Psoas muscle (tissue), 8 donors: ENCODE measurements around the gene AMH. TPM values are rescaled to one million over a fixed set of nuclear protein-coding genes. Genes with fewer than 3 reads are reported as not detected.

Source experiments
- ATAC-seq, 4 donors: fragments of 200-7000 bp; cut with Tn5 transposase; one replicate each; pipeline ENCODE4 v1.9.1; 2020; ENCODE audit warnings: moderate library complexity in 3 of 4, mild to moderate bottlenecking in 2 of 4
- DNase-seq, 2 donors: peaks; one replicate each; pipeline ENCODE4 v3.0.0-alpha.2; 2020
- H3K27ac ChIP-seq: fragments of 200-600 bp; one replicate; pipeline ENCODE4 v1.8.0; 2022
- H3K27me3 ChIP-seq, 3 donors: fragments of 200-600 bp in 1 of 3; one replicate each; pipeline versions ENCODE4 v1.6.1 to v1.8.0; 2013 to 2022; ENCODE audit warnings: low read length in 2 of 3, mild to moderate bottlenecking in 2 of 3, moderate library complexity in 1 of 3; ENCODE audit not compliant: insufficient read depth in 3 of 3
- H3K36me3 ChIP-seq, 2 donors: fragments of 200-600 bp in 1 of 2; one replicate each; pipeline versions ENCODE4 v1.6.1 to v1.8.0; 2013 to 2022; ENCODE audit warnings: low read depth in 1 of 2, mild to moderate bottlenecking in 1 of 2, moderate library complexity in 1 of 2; ENCODE audit not compliant: insufficient read depth in 1 of 2
- H3K4me1 ChIP-seq: fragments of 200-600 bp; one replicate; pipeline ENCODE4 v1.8.0; 2022
- H3K4me3 ChIP-seq: fragments of 200-600 bp; one replicate; pipeline ENCODE4 v1.8.0; 2022; ENCODE audit warnings: mild to moderate bottlenecking
- H3K9me3 ChIP-seq: fragments of 200-600 bp; one replicate; pipeline ENCODE4 v1.8.0; 2022
- WGBS, 3 donors: extraction: QIAGEN DNeasy Blood & Tissue Kit; methylation state at CpG; one replicate each; pipeline versions ENCODE4 v1.1.6 to v1.1.7; 2013; 5-methylcytosine and 5-hydroxymethylcytosine counted together
- intact Hi-C, 2 donors: fragments of 100-400 bp; cut with DNase I; formaldehyde crosslinking; loops; one replicate each; pipeline versions ENCODE4 v1.11.0 to v1.14.2; 2022
- polyA plus RNA-seq, 3 donors: library from polyadenylated mRNA; stranded (reverse); fragments of 200-250 nt; gene quantifications; one replicate each; pipeline ENCODE4 v1.2.3, GENCODE V29; 2013
- total RNA-seq, 4 donors: library from RNA; stranded (reverse); fragmentation: NEBNext Ultra II Directional in 2 of 4; extraction: Animal tissue kit (Norgen Biotek cat#: 25700) in 2 of 4; gene quantifications; one replicate each; pipeline versions ENCODE4 v1.2.1 to v1.2.4, GENCODE V29; 2021 to 2023
- TF ChIP-seq, protein P1 (sequence below): fragments of 200-600 bp; IDR thresholded peaks from one replicate; pipeline ENCODE4 v1.8.0; 2022; ENCODE audit warnings: antibody characterized with exemption
- donor health status: healthy with polysubstance abuse.
- donor health status: DM: no; HTN: no; CAD: no; lungs with moderate emphysema.
- donor health status: Bipolar disorder and iron deficiency.
- donor health status: healthy.
- donor health status: DM: yes; HTN: yes; CAD: no.
- donor health status: DM: no; HTN: no; CAD: no.
- donor health status: DM: no; HTN: no; CAD: no.
- donor health status: DM: yes; HTN: yes; CAD: no.

The AMH gene
- total and polyA plus RNA-seq, 7 donors, result 0.38 to 3.6 (median 2.2) TPM

DNA sequence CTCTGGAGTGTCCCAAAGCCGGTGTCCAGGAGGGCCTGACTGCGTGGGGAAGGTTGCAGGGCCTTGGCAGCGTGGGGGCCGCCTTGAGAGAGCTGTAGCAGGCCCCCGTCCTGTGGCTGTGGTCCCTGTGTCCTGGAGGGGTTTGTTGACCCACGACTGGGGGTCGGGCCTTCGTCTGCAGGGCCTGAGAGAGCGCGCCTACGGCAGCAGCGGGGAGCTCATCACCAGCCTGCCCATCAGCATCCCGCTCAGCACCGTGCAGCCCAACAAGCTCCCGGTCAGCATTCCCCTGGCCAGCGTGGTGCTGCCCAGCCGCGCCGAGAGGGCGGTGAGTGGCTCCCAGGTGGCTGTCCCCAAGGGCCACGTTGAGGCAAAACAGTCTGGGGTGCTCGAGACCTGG is 31.5 kb upstream of the AMH start:
- ATAC-seq (no peak), DNase-seq (no peak)
- no peaks in the 10 kb centered on the region for H3K4me1 ChIP-seq
- H3K9me3 ChIP-seq, result no peaks in the 10 kb centered on the region
- intact Hi-C loops, result no loop called here
- H3K36me3 ChIP-seq, result peaks cover 0 to 96% of the 10 kb centered on the region in 2 donors
- H3K27ac ChIP-seq, result no peak overlapping the region
- WGBS, 3 donors, result 95 to 97% (median 96%) methylated on average over 21 to 22 of the region's 22 CpGs
- no peak overlapping the region for H3K4me3 ChIP-seq
- H3K27me3 ChIP-seq, result no peaks in the 10 kb centered on the region
- TF ChIP-seq, protein P1, sequence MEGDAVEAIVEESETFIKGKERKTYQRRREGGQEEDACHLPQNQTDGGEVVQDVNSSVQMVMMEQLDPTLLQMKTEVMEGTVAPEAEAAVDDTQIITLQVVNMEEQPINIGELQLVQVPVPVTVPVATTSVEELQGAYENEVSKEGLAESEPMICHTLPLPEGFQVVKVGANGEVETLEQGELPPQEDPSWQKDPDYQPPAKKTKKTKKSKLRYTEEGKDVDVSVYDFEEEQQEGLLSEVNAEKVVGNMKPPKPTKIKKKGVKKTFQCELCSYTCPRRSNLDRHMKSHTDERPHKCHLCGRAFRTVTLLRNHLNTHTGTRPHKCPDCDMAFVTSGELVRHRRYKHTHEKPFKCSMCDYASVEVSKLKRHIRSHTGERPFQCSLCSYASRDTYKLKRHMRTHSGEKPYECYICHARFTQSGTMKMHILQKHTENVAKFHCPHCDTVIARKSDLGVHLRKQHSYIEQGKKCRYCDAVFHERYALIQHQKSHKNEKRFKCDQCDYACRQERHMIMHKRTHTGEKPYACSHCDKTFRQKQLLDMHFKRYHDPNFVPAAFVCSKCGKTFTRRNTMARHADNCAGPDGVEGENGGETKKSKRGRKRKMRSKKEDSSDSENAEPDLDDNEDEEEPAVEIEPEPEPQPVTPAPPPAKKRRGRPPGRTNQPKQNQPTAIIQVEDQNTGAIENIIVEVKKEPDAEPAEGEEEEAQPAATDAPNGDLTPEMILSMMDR, result no peak

DNA sequence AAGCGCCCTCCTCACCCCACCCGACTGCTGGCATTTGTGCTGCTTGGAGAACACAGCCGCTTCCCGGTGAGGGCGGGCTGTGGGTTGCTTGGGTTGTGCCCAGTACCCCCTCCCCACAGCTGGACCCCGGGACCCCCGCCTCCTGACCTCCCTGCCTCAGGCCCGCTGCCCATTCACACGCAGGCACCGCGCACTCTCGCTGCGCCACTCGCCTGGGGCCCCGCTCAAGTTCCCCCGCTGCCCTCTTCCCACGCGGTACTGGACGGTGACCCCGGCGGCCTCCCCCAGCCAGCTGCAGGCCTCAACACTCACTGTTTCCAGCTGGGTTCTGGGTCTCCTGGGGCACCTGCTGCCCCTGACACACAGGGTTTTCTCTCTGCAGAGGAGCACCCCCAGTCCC is 29.4 kb upstream of the AMH start:
- no peak overlapping the region for H3K27ac ChIP-seq
- H3K27me3 ChIP-seq, result no peaks in the 10 kb centered on the region
- TF ChIP-seq, protein P1, result no peak
- DNase-seq, result no peak
- intact Hi-C loops, result no loop called here
- ATAC-seq, result no peak
- H3K4me1 ChIP-seq, result no peaks in the 10 kb centered on the region
- H3K4me3 ChIP-seq, result no peak overlapping the region
- 91 to 96% (median 93%) methylated on average over 19 to 21 of the region's 21 CpGs for WGBS, 3 donors
- H3K9me3 ChIP-seq, result no peaks in the 10 kb centered on the region
- peaks cover 0 to 92% of the 10 kb centered on the region in 2 donors for H3K36me3 ChIP-seq

DNA sequence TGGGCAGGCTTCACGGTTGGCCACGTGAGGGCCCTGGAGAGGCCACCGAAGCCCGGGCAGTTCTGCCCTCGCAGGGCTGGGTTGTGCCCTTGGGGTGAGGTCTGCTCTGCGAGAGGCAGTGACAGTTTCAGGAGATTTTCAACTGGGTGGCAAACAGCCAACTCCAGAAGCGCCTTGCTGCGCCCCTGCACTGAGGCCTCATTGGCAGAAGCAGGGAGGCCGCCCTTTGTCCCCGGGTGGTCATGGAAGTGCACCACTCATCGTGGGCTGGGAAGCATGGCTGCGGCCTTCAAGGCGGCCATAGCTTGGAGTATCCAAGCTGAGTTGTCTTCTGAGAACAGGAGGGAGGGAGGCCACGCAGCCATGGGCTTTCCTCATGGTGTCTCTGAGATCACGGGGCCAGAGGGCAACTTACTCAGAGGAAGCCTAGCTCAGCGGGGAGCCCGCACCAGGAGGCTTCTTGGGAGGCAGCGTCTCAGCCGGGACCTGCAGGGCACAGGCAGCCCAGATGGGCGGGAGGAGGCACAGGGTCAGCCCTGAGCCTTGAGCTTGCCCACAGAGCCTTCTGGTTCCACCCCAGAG is 27.8 kb upstream of the AMH start:
- no peak overlapping the region for H3K27ac ChIP-seq
- no peak overlapping the region for H3K4me3 ChIP-seq
- TF ChIP-seq, protein P1, result no peak
- no peaks in the 10 kb centered on the region for H3K27me3 ChIP-seq
- H3K36me3 ChIP-seq, result peaks cover 8 to 92% of the 10 kb centered on the region in 2 donors
- no peaks in the 10 kb centered on the region for H3K9me3 ChIP-seq
- no peaks in the 10 kb centered on the region for H3K4me1 ChIP-seq
- ATAC-seq, result peak in 1 of 4 donors; percentile 4
- no peak for DNase-seq
- 87 to 95% (median 87%) methylated on average over 17 to 20 of the region's 20 CpGs for WGBS, 3 donors
- intact Hi-C loops, result no loop called here

DNA sequence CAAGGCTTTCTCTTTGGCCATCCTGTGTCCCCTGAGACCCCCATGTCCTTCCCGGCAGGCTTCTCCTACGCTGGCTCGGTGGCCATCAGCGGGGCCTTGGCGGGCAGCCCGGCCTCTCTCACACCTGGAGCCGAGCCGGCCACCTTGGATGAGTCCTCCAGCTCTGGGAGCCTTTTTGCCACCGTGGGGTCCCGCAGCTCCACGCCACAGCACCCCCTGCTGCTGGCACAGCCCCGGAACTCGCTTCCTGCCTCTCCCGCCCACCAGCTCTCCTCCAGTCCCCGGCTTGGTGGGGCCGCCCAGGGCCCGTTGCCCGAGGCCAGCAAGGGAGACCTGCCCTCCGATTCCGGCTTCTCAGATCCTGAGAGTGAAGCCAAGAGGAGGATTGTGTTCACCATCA is 27.2 kb upstream of the AMH start:
- Histone ChIP-seq H3K36me3 (peaks cover 10 to 92% of the 10 kb centered on the region in 2 donors), H3K9me3 (no peaks in the 10 kb centered on the region), H3K27ac (no peak overlapping the region), H3K4me3 (no peak overlapping the region), H3K4me1 (no peaks in the 10 kb centered on the region), H3K27me3 (no peaks in the 10 kb centered on the region)
- ATAC-seq (peak in 2 of 4 donors; percentile 6 to 12), DNase-seq (no peak)
- 73 to 77% (median 75%) methylated on average over 17 to 20 of the region's 20 CpGs for WGBS, 3 donors
- TF ChIP-seq, protein P1, result peak; percentile 17
- intact Hi-C loops, result no loop called here

DNA sequence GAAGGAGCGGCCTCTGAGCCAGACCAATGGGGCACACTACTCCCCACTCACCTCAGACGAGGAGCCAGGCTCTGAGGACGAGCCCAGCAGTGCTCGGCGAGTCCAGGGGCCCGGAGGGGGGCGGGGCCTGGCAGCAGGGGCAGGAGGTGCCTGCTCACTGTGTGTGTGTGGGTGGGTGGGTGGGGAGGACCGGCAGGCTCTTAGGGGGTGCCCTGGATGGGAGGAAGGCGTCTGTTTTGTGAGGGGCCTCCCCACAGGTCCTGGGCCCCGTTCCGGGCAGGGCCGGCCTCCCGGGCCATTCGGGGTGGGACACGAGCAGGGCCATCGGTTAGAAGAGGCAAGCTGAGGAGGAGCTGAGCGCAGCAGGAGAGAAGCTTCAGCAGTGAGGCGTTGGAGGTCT is 25.7 kb upstream of the AMH start:
- peaks cover 10 to 89% of the 10 kb centered on the region in 2 donors for H3K36me3 ChIP-seq
- 86 to 90% (median 87%) methylated on average over 12 to 18 of the region's 18 CpGs for WGBS, 3 donors
- no peak for DNase-seq
- no peak for ATAC-seq
- no peaks in the 10 kb centered on the region for H3K9me3 ChIP-seq
- no peak overlapping the region for H3K4me3 ChIP-seq
- TF ChIP-seq, protein P1, result no peak
- H3K4me1 ChIP-seq, result no peaks in the 10 kb centered on the region
- no peak overlapping the region for H3K27ac ChIP-seq
- no peaks in the 10 kb centered on the region for H3K27me3 ChIP-seq
- intact Hi-C loops, result no loop called here
